IMR-90 (cell line): ENCODE results near the gene HYAL1. TPM values are rescaled to one million over a fixed set of nuclear protein-coding genes. Genes with fewer than 3 reads are reported as not detected.

Experiments
- ATAC-seq: fragments of 200-7000 bp; cut with Tn5 transposase; 2 replicates; pipeline ENCODE4 v1.9.1; 2020; ENCODE audit warnings: low read depth, mild to moderate bottlenecking, moderate library complexity
- BruUV-seq: library from RNA; stranded (reverse); fragments of 400-500 nt; replicated peaks from 2 replicates; lab custom pipeline; 2021; lab: Mats Ljungman, UMichigan
- CTCF ChIA-PET: fragments of 300-600 bp; formaldehyde crosslinking; extraction: SDS; loops from one replicate; lab custom pipeline; 2021; ENCODE audit warnings: antibody characterized with exemption; lab: Yijun Ruan, JAX
- POLR2A ChIA-PET: fragments of 300-600 bp; sonication (Branson Sonifier 250); formaldehyde crosslinking; loops from one replicate; lab custom pipeline; 2022; ENCODE audit warnings: antibody characterized with exemption; ENCODE audit not compliant: unreplicated experiment; lab: Charles Lee
- DNase-seq: peaks from one replicate; pipeline ENCODE4 v3.0.0; 2013
- H2AFZ ChIP-seq: replicated peaks from 2 replicates; pipeline ENCODE3; 2013; ENCODE audit warnings: low read length, mild to moderate bottlenecking; ENCODE audit not compliant: poor library complexity
- H2AK5ac ChIP-seq: 2 replicates; pipeline ENCODE4 v1.6.1; 2013; ENCODE audit warnings: low read depth, low read length, inconsistent platforms
- H2AK9ac ChIP-seq: replicated peaks from 2 replicates; pipeline ENCODE3; 2013; ENCODE audit warnings: mild to moderate bottlenecking, low read depth, low read length, moderate library complexity; ENCODE audit not compliant: poor library complexity
- H2BK120ac ChIP-seq: 2 replicates; pipeline ENCODE4 v1.6.1; 2013; ENCODE audit warnings: low read depth, low read length, inconsistent platforms
- H2BK15ac ChIP-seq: 3 replicates; pipeline ENCODE4 v1.6.1; 2013; ENCODE audit warnings: low read depth, low read length, inconsistent platforms
- H2BK20ac ChIP-seq: 2 replicates; pipeline ENCODE4 v1.6.1; 2013; ENCODE audit warnings: low read depth, mild to moderate bottlenecking, inconsistent platforms, low read length, moderate library complexity
- H2BK5ac ChIP-seq: 2 replicates; pipeline ENCODE4 v1.6.1; 2013; ENCODE audit warnings: mild to moderate bottlenecking, low read depth, low read length, inconsistent platforms; ENCODE audit not compliant: poor library complexity, severe bottlenecking
- H3K14ac ChIP-seq: replicated peaks from 2 replicates; pipeline ENCODE4 v1.6.1; 2013; ENCODE audit warnings: low read depth, low read length, inconsistent platforms
- H3K18ac ChIP-seq: 2 replicates; pipeline ENCODE4 v1.6.1; 2013; ENCODE audit warnings: low read depth, low read length, control low read depth
- H3K23ac ChIP-seq: 2 replicates; pipeline ENCODE4 v1.6.1; 2013; ENCODE audit warnings: low read depth, low read length, inconsistent platforms
- H3K27ac ChIP-seq: 2 replicates; pipeline ENCODE4 v1.5.1; 2013; ENCODE audit warnings: mild to moderate bottlenecking, control low read depth, low read length; ENCODE audit not compliant: insufficient read depth
- H3K27me3 ChIP-seq: 2 replicates; pipeline ENCODE4 v1.6.1; 2013; ENCODE audit warnings: low read length; ENCODE audit not compliant: control insufficient read depth, insufficient read depth
- H3K36me3 ChIP-seq: 2 replicates; pipeline ENCODE4 v1.6.1; 2013; ENCODE audit warnings: low read length, mixed read lengths; ENCODE audit not compliant: control insufficient read depth, insufficient read depth
- H3K4ac ChIP-seq: 2 replicates; pipeline ENCODE4 v1.6.1; 2013; ENCODE audit warnings: low read depth, low read length, inconsistent platforms
- H3K4me1 ChIP-seq: 2 replicates; pipeline ENCODE4 v1.6.1; 2013; ENCODE audit warnings: low read length, mixed read lengths; ENCODE audit not compliant: control insufficient read depth, insufficient read depth
- H3K4me2 ChIP-seq: 2 replicates; pipeline ENCODE4 v1.6.1; 2013; ENCODE audit warnings: low read depth, mild to moderate bottlenecking, control low read depth, low read length, moderate library complexity
- H3K4me3 ChIP-seq: 2 replicates; pipeline ENCODE4 v1.5.1; 2013; ENCODE audit warnings: low read depth, mild to moderate bottlenecking, control low read depth, low read length, moderate library complexity; ENCODE audit not compliant: insufficient read depth
- H3K56ac ChIP-seq: 2 replicates; pipeline ENCODE4 v1.6.1; 2013; ENCODE audit warnings: low read length, inconsistent platforms; ENCODE audit not compliant: insufficient read depth; ENCODE audit errors: extremely low read depth
- H3K79me1 ChIP-seq, 2 experiments: 2 replicates each; pipeline ENCODE4 v1.6.1; 2013; ENCODE audit warnings: low read length in 2 of 2, inconsistent platforms in 1 of 2, low read depth in 1 of 2
- H3K9ac ChIP-seq: 2 replicates; pipeline ENCODE4 v1.6.1; 2013; ENCODE audit warnings: low read depth, low read length, control low read depth
- H3K9me1 ChIP-seq: 2 replicates; pipeline ENCODE4 v1.6.1; 2013; ENCODE audit warnings: low read length, inconsistent platforms; ENCODE audit not compliant: insufficient read depth
- H3K9me3 ChIP-seq: 2 replicates; pipeline ENCODE4 v1.6.1; 2013; ENCODE audit warnings: low read length; ENCODE audit not compliant: control insufficient read depth, insufficient read depth
- H4K20me1 ChIP-seq: 2 replicates; pipeline ENCODE4 v1.6.1; 2013; ENCODE audit warnings: low read length, inconsistent platforms; ENCODE audit not compliant: insufficient read depth
- H4K5ac ChIP-seq: 2 replicates; pipeline ENCODE4 v1.6.1; 2013; ENCODE audit warnings: mild to moderate bottlenecking, low read depth, low read length, control low read depth
- H4K8ac ChIP-seq, 2 experiments: 2 replicates each; pipeline ENCODE4 v1.6.1; 2013; ENCODE audit warnings: low read depth in 2 of 2, low read length in 2 of 2, control low read depth in 1 of 2, inconsistent platforms in 1 of 2
- H4K91ac ChIP-seq: 2 replicates; pipeline ENCODE4 v1.6.1; 2013; ENCODE audit warnings: low read depth, low read length, inconsistent platforms; ENCODE audit not compliant: insufficient read depth
- ELK1 ChIP-seq: fragments of 150-350 bp; IDR thresholded peaks from 2 replicates; pipeline ENCODE4 v1.6.1; 2016; ENCODE audit warnings: low read depth, mild to moderate bottlenecking, low read length, moderate library complexity, borderline replicate concordance
- WGBS, 2 experiments: methylation state at CpG; one replicate each; pipeline versions ENCODE4 v1.1.5 to v1.1.7; 2013; ENCODE audit warnings: missing lambda C conversion rate in 2 of 2; ENCODE audit not compliant: insufficient read length in 1 of 2; ENCODE audit errors: extremely low coverage in 2 of 2; 5-methylcytosine and 5-hydroxymethylcytosine counted together
- dilution Hi-C: fragments of 300-500 bp; cut with HindIII; formaldehyde crosslinking; loops from one replicate; pipeline ENCODE4 v1.14.3; 2018; ENCODE audit warnings: low sequenced_read_pairs; ENCODE audit not compliant: unreplicated experiment
- in situ Hi-C: fragments of 300-500 bp; cut with MboI; formaldehyde crosslinking; loops from 3 replicates; pipeline ENCODE4 v1.14.3; 2019; ENCODE audit warnings: low sequenced_read_pairs, inconsistent platforms, mixed read lengths
- intact Hi-C: fragments of 100-400 bp; cut with micrococcal nuclease; formaldehyde crosslinking; loops from 2 replicates; pipeline ENCODE4 v1.10.0; 2022
- polyA plus RNA-seq, 3 experiments: library from polyadenylated mRNA; depleted of rRNA; stranded (reverse); fragments of >200 nt; gene quantifications; 2 replicates each; pipeline ENCODE4 v1.2.3, GENCODE V29; 2012; ENCODE audit warnings: low replicate concordance in 1 of 3
- total RNA-seq: library from RNA; depleted of rRNA; stranded (reverse); fragments of >200 nt; gene quantifications from 2 replicates; pipeline ENCODE4 v1.2.3, GENCODE V29; 2012

The HYAL1 gene
- total and polyA plus RNA-seq, 2 of the 4 experiments (the other 2 are of a cell fraction) = 0.32 to 0.36 TPM

GRCh38 chr3:50254577-50255250 is 48.7 kb downstream of the HYAL1 start:
- Histone ChIP-seq H3K18ac (no peak overlapping the region), H2BK15ac (no peak overlapping the region), H2BK5ac (peak overlapping the region; percentile 21), H3K79me1 (peaks cover 18 to 81% of the 10 kb centered on the region in 2 experiments), H3K4me2 (no peak overlapping the region), H3K23ac (no peak overlapping the region), H4K8ac (no peak overlapping the region; a peak in 1 of 4 replicates), H2AK5ac (peak overlapping the region; percentile 40; the same call in 1 of the 2 replicates), H3K27ac (no peak overlapping the region), H3K14ac (no peak overlapping the region), H3K4me3 (no peak overlapping the region), H2AK9ac (no peak overlapping the region), H3K4ac (0 out of 2 replicates have a peak overlapping the region, but pooled peaks have one; percentile 42), H3K36me3 (peaks cover 59% of the 10 kb centered on the region), H3K4me1 (peaks cover 21% of the 10 kb centered on the region), H3K9ac (no peak overlapping the region), H3K9me3 (no peaks in the 10 kb centered on the region), H4K20me1 (peaks cover 64% of the 10 kb centered on the region), H3K27me3 (no peaks in the 10 kb centered on the region), H3K9me1 (peaks cover 19% of the 10 kb centered on the region), H2BK120ac (no peak overlapping the region), H2AFZ (no peak overlapping the region), H4K91ac (no peak overlapping the region), H2BK20ac (no peak overlapping the region), H4K5ac (no peak overlapping the region), H3K56ac (no peak overlapping the region)
- ChIA-PET POLR2A (no interaction called here), CTCF (interaction anchor here (0.6 kb wide), 1 partner anchor 10 kb away, joined by 3 read pairs; no protein-coding TSS in a partner anchor)
- no TSS peak for BruUV-seq
- DNase-seq (no peak), ATAC-seq (no peak)
- in situ Hi-C loops (no loop called here), dilution Hi-C loops (no loop called here), intact Hi-C loops (no loop called here)
- WGBS, 2 experiments = 80% methylated on average over 2 of the region's 8 CpGs; no CpG with 5 or more reads in 1 of the 2 experiments
- TF ChIP-seq ELK1 = no peak
